B cell (primary cell): ENCODE data around the gene IL1RL2. TPM values are rescaled to one million over a fixed set of nuclear protein-coding genes. Genes with fewer than 3 reads are reported as not detected.

ENCODE experiments used
- ATAC-seq: fragments of 200-7000 bp; cut with Tn5 transposase; one replicate; pipeline ENCODE4 v1.10.0; 2021; ENCODE audit warnings: low read depth, mild to moderate bottlenecking, moderate number of reproducible peaks, moderate library complexity
- CTCF ChIA-PET: fragments of 350-600 bp; sonication (Branson Sonifier 250); formaldehyde crosslinking; loops from one replicate; lab custom pipeline; 2021; ENCODE audit warnings: antibody characterized with exemption, inconsistent platforms; lab: Charles Lee
- POLR2A ChIA-PET: fragments of 350-600 bp; sonication (Branson Sonifier 250); formaldehyde crosslinking; loops from one replicate; lab custom pipeline; 2021; ENCODE audit warnings: antibody characterized with exemption; lab: Charles Lee
- DNase-seq: peaks from one replicate; pipeline ENCODE4 v3.0.0; 2013
- H2AFZ ChIP-seq: 2 replicates; pipeline ENCODE4 v1.6.1; 2012; ENCODE audit warnings: mild to moderate bottlenecking, low read depth, low read length; ENCODE audit not compliant: insufficient read depth, poor library complexity, severe bottlenecking
- H3K27ac ChIP-seq, 2 donors: 1 replicate in 1 of 2; 2 replicates in 1 of 2; pipeline ENCODE4 v1.5.1; 2012 to 2013; ENCODE audit warnings: low read length in 2 of 2, mild to moderate bottlenecking in 2 of 2, moderate library complexity in 1 of 2
- H3K27me3 ChIP-seq, 4 experiments: fragments of 200-600 bp in 1 of 4; sonication (generic) in 1 of 4; replicated peaks in 1 of 4; 1 replicate in 2 of 4; 2 replicates in 2 of 4; pipeline versions ENCODE4 v1.6.1 to v1.7.0; 2013 to 2016; ENCODE audit warnings: low read length in 3 of 4, mild to moderate bottlenecking in 2 of 4, mixed read lengths in 1 of 4, moderate library complexity in 1 of 4; ENCODE audit not compliant: insufficient read depth in 4 of 4, control insufficient read depth in 3 of 4; ENCODE audit errors: control extremely low read depth in 1 of 4
- H3K36me3 ChIP-seq, 2 experiments: replicated peaks in 1 of 2; 1 replicate in 1 of 2; 2 replicates in 1 of 2; pipeline versions ENCODE4 v1.6.1 to v1.7.1; 2013; ENCODE audit warnings: low read length in 1 of 2; ENCODE audit not compliant: insufficient read depth in 2 of 2, control insufficient read depth in 1 of 2; ENCODE audit errors: control extremely low read depth in 1 of 2, extremely low read depth in 1 of 2
- H3K4me1 ChIP-seq, 2 donors: fragments of 200-600 bp in 1 of 2; sonication (generic) in 1 of 2; 1 replicate in 1 of 2; 2 replicates in 1 of 2; pipeline versions ENCODE4 v1.5.1 to v1.6.1; 2013 to 2017; ENCODE audit warnings: low read length in 2 of 2; ENCODE audit not compliant: control insufficient read depth in 2 of 2, insufficient read depth in 2 of 2
- H3K4me2 ChIP-seq: replicated peaks from 2 replicates; pipeline ENCODE3; 2012; ENCODE audit warnings: mild to moderate bottlenecking, low read depth, low read length; ENCODE audit not compliant: poor library complexity, severe bottlenecking
- H3K4me3 ChIP-seq, 5 experiments: fragments of 200-600 bp in 1 of 5; sonication (generic) in 1 of 5; 1 replicate in 3 of 5; 2 replicates in 2 of 5; pipeline versions ENCODE4 v1.5.1 to v1.7.0; 2011 to 2016; ENCODE audit warnings: low read length in 4 of 5, mild to moderate bottlenecking in 4 of 5, low read depth in 2 of 5, control low read depth in 1 of 5, moderate library complexity in 1 of 5; ENCODE audit not compliant: insufficient read depth in 1 of 5; ENCODE audit errors: control extremely low read depth in 1 of 5, extremely low read depth in 1 of 5
- H3K79me2 ChIP-seq: fragments of 200-600 bp; sonication (generic); one replicate; pipeline ENCODE4 v1.6.0; 2016; ENCODE audit warnings: low read length; ENCODE audit not compliant: control insufficient read depth, insufficient read depth
- H3K9ac ChIP-seq: fragments of 200-600 bp; sonication (generic); 2 replicates; pipeline ENCODE4 v1.6.1; 2017; ENCODE audit warnings: mild to moderate bottlenecking, low read length, moderate library complexity
- H3K9me3 ChIP-seq, 3 donors: one replicate each; pipeline versions ENCODE4 v1.6.1 to v1.7.1; 2013; ENCODE audit warnings: low read length in 2 of 3; ENCODE audit not compliant: control insufficient read depth in 2 of 3, insufficient read depth in 1 of 3; ENCODE audit errors: control extremely low read depth in 1 of 3
- H4K20me1 ChIP-seq: 2 replicates; pipeline ENCODE4 v1.6.0; 2012; ENCODE audit warnings: mild to moderate bottlenecking, low read length; ENCODE audit not compliant: insufficient read depth, control insufficient read depth, poor library complexity, severe bottlenecking
- H3K27ac Mint-ChIP-seq: one replicate; pipeline ENCODE4 v1.8.0; 2021; ENCODE audit warnings: mixed read lengths
- H3K27me3 Mint-ChIP-seq: one replicate; pipeline ENCODE4 v1.8.0; 2021; ENCODE audit warnings: mixed read lengths
- H3K4me1 Mint-ChIP-seq: one replicate; pipeline ENCODE4 v1.8.0; 2021; ENCODE audit warnings: mixed read lengths
- H3K4me3 Mint-ChIP-seq: one replicate; pipeline ENCODE4 v1.8.0; 2021; ENCODE audit warnings: mixed read lengths
- H3K9me3 Mint-ChIP-seq: one replicate; pipeline ENCODE4 v1.8.0; 2022; ENCODE audit warnings: mixed read lengths; ENCODE audit not compliant: insufficient read depth
- EZH2 ChIP-seq: IDR thresholded peaks from 2 replicates; pipeline ENCODE4 v1.6.1; 2012; ENCODE audit warnings: borderline replicate concordance, low read depth, mild to moderate bottlenecking, moderate library complexity, low read length; ENCODE audit not compliant: insufficient read depth, poor library complexity, severe bottlenecking
- WGBS: methylation state at CpG from one replicate; pipeline ENCODE4 v1.1.5; 2013; ENCODE audit warnings: missing lambda C conversion rate; ENCODE audit not compliant: insufficient coverage; 5-methylcytosine and 5-hydroxymethylcytosine counted together
- intact Hi-C: fragments of 100-400 bp; cut with micrococcal nuclease; formaldehyde crosslinking; loops from one replicate; pipeline ENCODE4 v1.10.0; 2022
- polyA plus RNA-seq: library from polyadenylated mRNA; depleted of rRNA; stranded (reverse); fragments of >200 nt; gene quantifications from 2 replicates; pipeline ENCODE4 v1.2.3, GENCODE V29; 2012
- total RNA-seq, 2 donors: library from RNA; stranded (reverse); fragments of 120-200 nt in 1 of 2; gene quantifications; 1 replicate in 1 of 2; 2 replicates in 1 of 2; pipeline versions ENCODE4 v1.2.3 to v1.2.4, GENCODE V29; 2013 to 2022
- TF ChIP-seq, protein P1 (sequence below): fragments of 200-600 bp; IDR thresholded peaks from one replicate; pipeline ENCODE4 v1.8.0; 2022; ENCODE audit warnings: antibody characterized with exemption, mild to moderate bottlenecking

Gene IL1RL2
- total and polyA plus RNA-seq, 2 donors (not counting 1 experiment from before 2014, with no cell fraction given), result not detected

- H3K79me2 ChIP-seq, result no peaks in the 10 kb centered on the region
- no peak overlapping the region for H3K4me2 ChIP-seq
- H3K4me3 ChIP-seq, result no peak overlapping the region
- Mint-ChIP-seq H3K4me3 (no peak overlapping the region), H3K27ac (no peak overlapping the region), H3K4me1 (peaks cover 3% of the 10 kb centered on the region), H3K27me3 (peaks cover 40% of the 10 kb centered on the region), H3K9me3 (no peaks in the 10 kb centered on the region)
- no peak for DNase-seq
- ATAC-seq, result no peak
- peaks cover 0 to 24% (median 17%) of the 10 kb centered on the region in 4 experiments for H3K27me3 ChIP-seq
- intact Hi-C loops, result no loop called here
- no peak overlapping the region for H3K9ac ChIP-seq
- H3K4me1 ChIP-seq, result peaks cover 3 to 7% of the 10 kb centered on the region in 2 donors
- no peaks in the 10 kb centered on the region for H4K20me1 ChIP-seq
- peaks cover 0 to 13% (median 1%) of the 10 kb centered on the region in 3 donors for H3K9me3 ChIP-seq
- CTCF ChIA-PET, result interaction anchor here (0.9 kb wide), 1 partner anchor 57 kb away, joined by 4 read pairs; no protein-coding TSS in a partner anchor
- 60% methylated on average over 1 of the region's 2 CpGs for WGBS
- no peak overlapping the region for H3K27ac ChIP-seq
- no peaks in the 10 kb centered on the region for H3K36me3 ChIP-seq
- TF ChIP-seq, protein P1, sequence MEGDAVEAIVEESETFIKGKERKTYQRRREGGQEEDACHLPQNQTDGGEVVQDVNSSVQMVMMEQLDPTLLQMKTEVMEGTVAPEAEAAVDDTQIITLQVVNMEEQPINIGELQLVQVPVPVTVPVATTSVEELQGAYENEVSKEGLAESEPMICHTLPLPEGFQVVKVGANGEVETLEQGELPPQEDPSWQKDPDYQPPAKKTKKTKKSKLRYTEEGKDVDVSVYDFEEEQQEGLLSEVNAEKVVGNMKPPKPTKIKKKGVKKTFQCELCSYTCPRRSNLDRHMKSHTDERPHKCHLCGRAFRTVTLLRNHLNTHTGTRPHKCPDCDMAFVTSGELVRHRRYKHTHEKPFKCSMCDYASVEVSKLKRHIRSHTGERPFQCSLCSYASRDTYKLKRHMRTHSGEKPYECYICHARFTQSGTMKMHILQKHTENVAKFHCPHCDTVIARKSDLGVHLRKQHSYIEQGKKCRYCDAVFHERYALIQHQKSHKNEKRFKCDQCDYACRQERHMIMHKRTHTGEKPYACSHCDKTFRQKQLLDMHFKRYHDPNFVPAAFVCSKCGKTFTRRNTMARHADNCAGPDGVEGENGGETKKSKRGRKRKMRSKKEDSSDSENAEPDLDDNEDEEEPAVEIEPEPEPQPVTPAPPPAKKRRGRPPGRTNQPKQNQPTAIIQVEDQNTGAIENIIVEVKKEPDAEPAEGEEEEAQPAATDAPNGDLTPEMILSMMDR, result no peak
- no peak for TF ChIP-seq EZH2
- H2AFZ ChIP-seq, result no peak overlapping the region
- POLR2A ChIA-PET, result no interaction called here
These were observed 2.8 kb upstream of the IL1RL2 start for GRCh38 chr2:102184018-102184417.

- H3K27ac ChIP-seq, result no peak overlapping the region
- H3K9ac ChIP-seq, result no peak overlapping the region
- H3K9me3 ChIP-seq, result peaks cover 0 to 13% (median 1%) of the 10 kb centered on the region in 3 donors
- H4K20me1 ChIP-seq, result no peaks in the 10 kb centered on the region
- H3K79me2 ChIP-seq, result no peaks in the 10 kb centered on the region
- no peak for ATAC-seq
- no peaks in the 10 kb centered on the region for H3K9me3 Mint-ChIP-seq
- DNase-seq, result no peak
- WGBS, result no CpG with 5 or more reads among the region's 1 CpG
- ChIA-PET POLR2A (no interaction called here), CTCF (no interaction called here)
- peaks cover 3% of the 10 kb centered on the region for H3K4me1 Mint-ChIP-seq
- H3K36me3 ChIP-seq, result no peaks in the 10 kb centered on the region
- intact Hi-C loops, result no loop called here
- H3K4me3 Mint-ChIP-seq, result no peak overlapping the region
- no peak overlapping the region for H2AFZ ChIP-seq
- no peak overlapping the region for H3K27ac Mint-ChIP-seq
- peaks cover 0 to 24% (median 17%) of the 10 kb centered on the region in 4 experiments for H3K27me3 ChIP-seq
- H3K4me1 ChIP-seq, result peaks cover 3 to 7% of the 10 kb centered on the region in 2 donors
- H3K4me3 ChIP-seq, result no peak overlapping the region
- H3K4me2 ChIP-seq, result no peak overlapping the region
- TF ChIP-seq EZH2, result no peak
- TF ChIP-seq, protein P1, result no peak
- peaks cover 39% of the 10 kb centered on the region for H3K27me3 Mint-ChIP-seq
These were observed 2.3 kb upstream of the IL1RL2 start for GRCh38 chr2:102184568-102184967.
